Trophoblast cell (in vitro differentiated cells and primary cell): Measurements from ENCODE around the gene GFRA1.

Source experiments
- DNase-seq, 2 donors: peaks; one replicate each; pipeline ENCODE4 v3.0.0-alpha.2; 2016
- H2AFZ ChIP-seq: 2 replicates; pipeline ENCODE4 v1.6.1; 2013; ENCODE audit warnings: low read length, moderate library complexity, mild to moderate bottlenecking; ENCODE audit not compliant: insufficient read depth, poor library complexity
- H2AK5ac ChIP-seq: 2 replicates; pipeline ENCODE4 v1.6.1; 2013; ENCODE audit warnings: mild to moderate bottlenecking, low read length
- H2BK120ac ChIP-seq: 2 replicates; pipeline ENCODE4 v1.6.1; 2013; ENCODE audit warnings: low read length, mild to moderate bottlenecking, moderate library complexity; ENCODE audit not compliant: insufficient read depth, poor library complexity
- H2BK12ac ChIP-seq: 2 replicates; pipeline ENCODE4 v1.6.1; 2013; ENCODE audit warnings: mild to moderate bottlenecking, low read length, moderate library complexity
- H2BK5ac ChIP-seq: 2 replicates; pipeline ENCODE4 v1.6.1; 2013; ENCODE audit warnings: low read length, low read depth, moderate library complexity, mild to moderate bottlenecking; ENCODE audit not compliant: poor library complexity
- H3K14ac ChIP-seq: 2 replicates; pipeline ENCODE4 v1.6.1; 2013; ENCODE audit warnings: mild to moderate bottlenecking, low read length
- H3K18ac ChIP-seq: 2 replicates; pipeline ENCODE4 v1.6.1; 2013; ENCODE audit warnings: mild to moderate bottlenecking, low read length
- H3K23ac ChIP-seq: 2 replicates; pipeline ENCODE4 v1.6.1; 2013; ENCODE audit warnings: low read length
- H3K27ac ChIP-seq: 2 replicates; pipeline ENCODE4 v1.5.1; 2013; ENCODE audit warnings: low read depth, mild to moderate bottlenecking, inconsistent platforms, low read length, moderate library complexity
- H3K27me3 ChIP-seq: 2 replicates; pipeline ENCODE4 v1.6.1; 2013; ENCODE audit warnings: inconsistent platforms, mild to moderate bottlenecking, low read length, moderate library complexity; ENCODE audit not compliant: insufficient read depth
- H3K36me3 ChIP-seq, 2 experiments: 1 replicate in 1 of 2; 2 replicates in 1 of 2; pipeline ENCODE4 v1.6.1; 2013; ENCODE audit warnings: low read length in 2 of 2, mild to moderate bottlenecking in 2 of 2, moderate library complexity in 1 of 2; ENCODE audit not compliant: insufficient read depth in 2 of 2, control insufficient read depth in 1 of 2
- H3K4ac ChIP-seq: 2 replicates; pipeline ENCODE4 v1.6.1; 2013; ENCODE audit warnings: low read depth, mild to moderate bottlenecking, low read length, moderate library complexity
- H3K4me1 ChIP-seq, 2 experiments: 1 replicate in 1 of 2; 2 replicates in 1 of 2; pipeline ENCODE4 v1.6.1; 2013; ENCODE audit warnings: low read length in 2 of 2, mild to moderate bottlenecking in 2 of 2, moderate library complexity in 1 of 2; ENCODE audit not compliant: insufficient read depth in 2 of 2, control insufficient read depth in 1 of 2
- H3K4me2 ChIP-seq: 2 replicates; pipeline ENCODE4 v1.6.1; 2013; ENCODE audit warnings: inconsistent platforms, mild to moderate bottlenecking, low read length, moderate library complexity
- H3K4me3 ChIP-seq: 2 replicates; pipeline ENCODE4 v1.5.1; 2013; ENCODE audit warnings: mild to moderate bottlenecking, low read depth, low read length, inconsistent platforms
- H3K79me1 ChIP-seq: one replicate; pipeline ENCODE4 v1.6.1; 2013; ENCODE audit warnings: low read length
- H3K79me2 ChIP-seq: 2 replicates; pipeline ENCODE4 v1.6.1; 2013; ENCODE audit warnings: low read length, mild to moderate bottlenecking; ENCODE audit not compliant: control insufficient read depth, insufficient read depth, poor library complexity
- H3K9ac ChIP-seq: 2 replicates; pipeline ENCODE4 v1.6.1; 2013; ENCODE audit warnings: mild to moderate bottlenecking, low read length
- H3K9me3 ChIP-seq: 2 replicates; pipeline ENCODE4 v1.6.1; 2013; ENCODE audit warnings: low read depth, mild to moderate bottlenecking, control low read depth, inconsistent platforms, low read length; ENCODE audit not compliant: insufficient read depth
- H4K12ac ChIP-seq: 2 replicates; pipeline ENCODE4 v1.6.1; 2013; ENCODE audit warnings: low read depth, mild to moderate bottlenecking, low read length, moderate library complexity
- H4K8ac ChIP-seq: 2 replicates; pipeline ENCODE4 v1.6.1; 2013; ENCODE audit warnings: low read depth, mild to moderate bottlenecking, low read length, moderate library complexity
- H4K91ac ChIP-seq: one replicate; pipeline ENCODE4 v1.6.1; 2013; ENCODE audit warnings: low read depth, mild to moderate bottlenecking, low read length, moderate library complexity
- WGBS: extraction: QIAGEN DNeasy Blood & Tissue Kit; methylation state at CpG from one replicate; pipeline ENCODE4 v1.1.7; 2013; ENCODE audit warnings: missing lambda C conversion rate; ENCODE audit not compliant: insufficient read length, insufficient coverage; ENCODE audit errors: extremely low coverage; 5-methylcytosine and 5-hydroxymethylcytosine counted together

GFRA1 gene

DNA sequence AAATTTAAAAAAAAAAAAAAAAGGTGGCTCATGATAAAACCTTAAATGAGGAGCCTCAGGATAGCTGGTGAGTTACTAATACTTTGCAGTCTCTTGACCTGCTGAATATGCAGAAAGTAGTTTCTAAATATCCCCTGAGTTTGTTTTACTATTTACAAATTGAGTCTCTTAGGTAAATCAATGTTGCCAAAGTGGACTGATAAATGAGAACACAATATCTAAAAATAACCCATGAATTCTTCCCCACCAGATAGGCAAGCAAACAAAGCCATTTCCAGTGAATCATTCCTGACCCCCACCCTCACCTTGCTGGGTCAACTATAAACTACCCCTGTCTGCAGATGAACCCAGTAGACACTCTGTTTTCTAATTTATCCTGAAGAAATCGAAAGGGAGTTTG, 78.9 kb downstream of the GFRA1 start:
- Histone ChIP-seq H2BK120ac (no peak overlapping the region), H3K14ac (no peak overlapping the region), H3K9ac (no peak overlapping the region), H4K91ac (no peak overlapping the region), H4K8ac (no peak overlapping the region), H3K9me3 (peaks cover 3% of the 10 kb centered on the region), H3K23ac (no peak overlapping the region), H2AFZ (no peak overlapping the region), H3K36me3 (no peaks in the 10 kb centered on the region), H3K27me3 (no peaks in the 10 kb centered on the region), H3K4me3 (no peak overlapping the region), H3K4ac (no peak overlapping the region), H2AK5ac (no peak overlapping the region), H3K18ac (no peak overlapping the region), H3K4me2 (no peak overlapping the region), H4K12ac (no peak overlapping the region), H3K79me2 (no peaks in the 10 kb centered on the region), H3K79me1 (no peaks in the 10 kb centered on the region), H3K27ac (no peak overlapping the region), H2BK5ac (no peak overlapping the region), H3K4me1 (no peaks in the 10 kb centered on the region), H2BK12ac (no peak overlapping the region)
- no peak for DNase-seq
- no CpG with 5 or more reads among the region's 1 CpG for WGBS

DNA sequence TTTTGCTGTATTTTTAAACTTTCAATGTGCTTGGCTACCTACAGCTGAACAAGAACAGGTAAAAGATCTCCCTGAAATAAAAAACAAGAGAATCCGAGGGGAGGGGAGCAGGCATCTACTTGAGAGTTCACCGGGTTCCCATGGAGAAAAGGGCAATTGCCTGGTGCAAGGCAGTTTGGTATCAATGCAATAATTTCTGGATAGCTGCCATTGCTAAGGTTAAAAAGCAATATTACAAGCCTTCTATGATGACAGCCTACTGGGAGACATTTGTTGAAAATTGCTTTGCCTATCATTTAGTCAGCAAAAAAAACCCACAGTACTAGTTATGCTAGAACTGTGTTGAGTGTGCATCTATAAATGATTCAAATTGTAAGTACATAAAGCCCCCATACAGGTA, 82.1 kb downstream of the GFRA1 start:
- no peaks in the 10 kb centered on the region for H3K79me1 ChIP-seq

DNA sequence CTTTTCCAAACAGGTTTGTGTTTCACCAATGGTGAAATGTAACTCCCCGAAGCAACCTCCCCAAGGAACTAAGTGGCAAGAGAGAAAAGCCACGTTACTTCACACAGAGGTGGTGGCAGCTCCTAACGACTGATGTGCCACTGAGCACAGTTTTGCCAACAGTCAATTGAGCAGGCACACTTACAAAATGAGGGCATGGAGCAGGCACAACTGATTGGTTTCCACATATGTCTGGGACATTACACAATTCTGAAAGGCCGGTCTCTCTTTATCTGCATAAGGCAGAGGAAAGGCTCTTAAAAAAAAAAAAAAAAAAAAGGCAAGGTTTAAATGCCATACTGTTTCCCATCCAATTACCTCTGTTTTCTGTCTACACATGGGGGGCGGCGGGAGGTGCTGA, 86.7 kb downstream of the GFRA1 start:
- no peak overlapping the region for H2BK12ac ChIP-seq
- no peaks in the 10 kb centered on the region for H3K79me1 ChIP-seq
- no peak overlapping the region for H3K9ac ChIP-seq
- H2BK5ac ChIP-seq = no peak overlapping the region
- no peak overlapping the region for H2AFZ ChIP-seq
- no peak for DNase-seq
- H3K4me2 ChIP-seq = no peak overlapping the region
- no peak overlapping the region for H3K23ac ChIP-seq
- no peaks in the 10 kb centered on the region for H3K79me2 ChIP-seq
- no peaks in the 10 kb centered on the region for H3K27me3 ChIP-seq
- no peak overlapping the region for H2AK5ac ChIP-seq
- H2BK120ac ChIP-seq = no peak overlapping the region
- H3K9me3 ChIP-seq = no peaks in the 10 kb centered on the region
- no peaks in the 10 kb centered on the region for H3K4me1 ChIP-seq
- no peak overlapping the region for H3K4ac ChIP-seq
- no peak overlapping the region for H4K12ac ChIP-seq
- H4K91ac ChIP-seq = no peak overlapping the region
- no peak overlapping the region for H3K14ac ChIP-seq
- H3K18ac ChIP-seq = no peak overlapping the region
- H3K4me3 ChIP-seq = no peak overlapping the region
- H3K36me3 ChIP-seq = no peaks in the 10 kb centered on the region
- no peak overlapping the region for H3K27ac ChIP-seq
- H4K8ac ChIP-seq = no peak overlapping the region
- no CpG with 5 or more reads among the region's 6 CpGs for WGBS

More for the DNA sequence above, 82.1 kb downstream of the GFRA1 start:
- no peaks in the 10 kb centered on the region for H3K27me3 ChIP-seq
- no peak overlapping the region for H2BK120ac ChIP-seq
- H4K12ac ChIP-seq = no peak overlapping the region
- no peak overlapping the region for H2BK5ac ChIP-seq
- no peak overlapping the region for H3K4me3 ChIP-seq
- H3K27ac ChIP-seq = no peak overlapping the region
- H2BK12ac ChIP-seq = no peak overlapping the region
- H3K4ac ChIP-seq = no peak overlapping the region
- peaks cover 3% of the 10 kb centered on the region for H3K9me3 ChIP-seq
- no peak overlapping the region for H3K9ac ChIP-seq
- no peak overlapping the region for H4K91ac ChIP-seq
- H2AFZ ChIP-seq = no peak overlapping the region
- no peak overlapping the region for H3K14ac ChIP-seq
- no peaks in the 10 kb centered on the region for H3K79me2 ChIP-seq
- WGBS = no CpG with 5 or more reads among the region's 2 CpGs
- H3K18ac ChIP-seq = no peak overlapping the region
- no peak for DNase-seq
- no peaks in the 10 kb centered on the region for H3K36me3 ChIP-seq
- H2AK5ac ChIP-seq = no peak overlapping the region
- H3K23ac ChIP-seq = no peak overlapping the region
- H3K4me2 ChIP-seq = no peak overlapping the region
- H3K4me1 ChIP-seq = no peaks in the 10 kb centered on the region
- no peak overlapping the region for H4K8ac ChIP-seq

DNA sequence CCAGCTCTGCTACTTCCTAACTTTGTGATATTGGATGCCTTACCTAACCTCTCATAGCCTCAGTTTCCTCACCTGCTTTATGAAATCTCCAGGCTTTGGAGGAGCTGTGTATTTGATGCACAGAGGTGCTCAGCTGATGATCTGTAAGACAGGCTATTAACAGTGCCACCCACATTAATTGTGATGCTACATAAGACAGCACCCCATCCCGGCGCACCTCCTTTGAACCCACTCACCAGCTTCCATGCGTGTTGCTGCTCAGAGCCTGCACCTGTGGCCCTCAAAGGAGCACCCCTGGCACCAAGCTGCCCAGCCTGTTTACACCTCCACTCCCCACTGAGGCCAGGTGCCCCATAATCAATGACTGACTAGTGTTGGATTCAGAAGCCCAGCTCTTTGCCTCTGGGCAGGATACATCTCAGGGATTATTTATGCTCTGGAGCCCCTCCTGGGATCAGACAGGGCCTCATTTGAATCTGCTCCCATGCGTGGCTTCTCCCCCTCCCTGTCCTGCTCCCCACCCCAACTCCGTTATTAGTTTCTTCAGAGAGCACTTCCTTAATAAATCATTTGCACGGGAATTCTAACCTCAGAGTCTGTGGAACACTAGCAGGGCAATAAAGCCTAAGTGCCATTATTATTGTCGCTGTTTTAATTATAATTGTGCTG, 87.7 kb downstream of the GFRA1 start:
- Histone ChIP-seq H4K8ac (no peak overlapping the region), H3K4ac (no peak overlapping the region), H3K14ac (no peak overlapping the region), H4K12ac (no peak overlapping the region), H3K18ac (no peak overlapping the region), H2AK5ac (no peak overlapping the region), H3K23ac (no peak overlapping the region), H2BK12ac (no peak overlapping the region), H3K4me1 (no peaks in the 10 kb centered on the region), H2BK120ac (no peak overlapping the region), H2BK5ac (no peak overlapping the region), H3K36me3 (no peaks in the 10 kb centered on the region), H3K79me1 (no peaks in the 10 kb centered on the region), H2AFZ (no peak overlapping the region), H3K27ac (no peak overlapping the region), H3K27me3 (no peaks in the 10 kb centered on the region), H3K4me3 (no peak overlapping the region), H4K91ac (no peak overlapping the region), H3K9ac (no peak overlapping the region), H3K9me3 (no peaks in the 10 kb centered on the region), H3K4me2 (no peak overlapping the region), H3K79me2 (no peaks in the 10 kb centered on the region)
- DNase-seq = no peak
- no CpG with 5 or more reads among the region's 7 CpGs for whole genome bisulfite sequencing
